B cell (primary cell): Measurements from ENCODE around the gene DLG2. TPM values are rescaled to one million over a fixed set of nuclear protein-coding genes. Genes with fewer than 3 reads are reported as not detected.
"Not testable (repeated sequence)": the region's sequence is repeated elsewhere in the genome, so short reads cannot be mapped to it uniquely, and the experiment has no call there.

ENCODE experiments used
- ATAC-seq: fragments of 200-7000 bp; cut with Tn5 transposase; one replicate; pipeline ENCODE4 v1.10.0; 2021; ENCODE audit warnings: low read depth, mild to moderate bottlenecking, moderate number of reproducible peaks, moderate library complexity
- CTCF ChIA-PET: fragments of 350-600 bp; sonication (Branson Sonifier 250); formaldehyde crosslinking; loops from one replicate; lab custom pipeline; 2021; ENCODE audit warnings: antibody characterized with exemption, inconsistent platforms; lab: Charles Lee
- POLR2A ChIA-PET: fragments of 350-600 bp; sonication (Branson Sonifier 250); formaldehyde crosslinking; loops from one replicate; lab custom pipeline; 2021; ENCODE audit warnings: antibody characterized with exemption; lab: Charles Lee
- DNase-seq: peaks from one replicate; pipeline ENCODE4 v3.0.0; 2013
- H2AFZ ChIP-seq: 2 replicates; pipeline ENCODE4 v1.6.1; 2012; ENCODE audit warnings: mild to moderate bottlenecking, low read depth, low read length; ENCODE audit not compliant: insufficient read depth, poor library complexity, severe bottlenecking
- H3K27ac ChIP-seq, 2 donors: 1 replicate in 1 of 2; 2 replicates in 1 of 2; pipeline ENCODE4 v1.5.1; 2012 to 2013; ENCODE audit warnings: low read length in 2 of 2, mild to moderate bottlenecking in 2 of 2, moderate library complexity in 1 of 2
- H3K27me3 ChIP-seq, 4 experiments: fragments of 200-600 bp in 1 of 4; sonication (generic) in 1 of 4; replicated peaks in 1 of 4; 1 replicate in 2 of 4; 2 replicates in 2 of 4; pipeline versions ENCODE4 v1.6.1 to v1.7.0; 2013 to 2016; ENCODE audit warnings: low read length in 3 of 4, mild to moderate bottlenecking in 2 of 4, mixed read lengths in 1 of 4, moderate library complexity in 1 of 4; ENCODE audit not compliant: insufficient read depth in 4 of 4, control insufficient read depth in 3 of 4; ENCODE audit errors: control extremely low read depth in 1 of 4
- H3K36me3 ChIP-seq, 2 experiments: replicated peaks in 1 of 2; 1 replicate in 1 of 2; 2 replicates in 1 of 2; pipeline versions ENCODE4 v1.6.1 to v1.7.1; 2013; ENCODE audit warnings: low read length in 1 of 2; ENCODE audit not compliant: insufficient read depth in 2 of 2, control insufficient read depth in 1 of 2; ENCODE audit errors: control extremely low read depth in 1 of 2, extremely low read depth in 1 of 2
- H3K4me1 ChIP-seq, 2 donors: fragments of 200-600 bp in 1 of 2; sonication (generic) in 1 of 2; 1 replicate in 1 of 2; 2 replicates in 1 of 2; pipeline versions ENCODE4 v1.5.1 to v1.6.1; 2013 to 2017; ENCODE audit warnings: low read length in 2 of 2; ENCODE audit not compliant: control insufficient read depth in 2 of 2, insufficient read depth in 2 of 2
- H3K4me2 ChIP-seq: replicated peaks from 2 replicates; pipeline ENCODE3; 2012; ENCODE audit warnings: mild to moderate bottlenecking, low read depth, low read length; ENCODE audit not compliant: poor library complexity, severe bottlenecking
- H3K4me3 ChIP-seq, 5 experiments: fragments of 200-600 bp in 1 of 5; sonication (generic) in 1 of 5; 1 replicate in 3 of 5; 2 replicates in 2 of 5; pipeline versions ENCODE4 v1.5.1 to v1.7.0; 2011 to 2016; ENCODE audit warnings: low read length in 4 of 5, mild to moderate bottlenecking in 4 of 5, low read depth in 2 of 5, control low read depth in 1 of 5, moderate library complexity in 1 of 5; ENCODE audit not compliant: insufficient read depth in 1 of 5; ENCODE audit errors: control extremely low read depth in 1 of 5, extremely low read depth in 1 of 5
- H3K79me2 ChIP-seq: fragments of 200-600 bp; sonication (generic); one replicate; pipeline ENCODE4 v1.6.0; 2016; ENCODE audit warnings: low read length; ENCODE audit not compliant: control insufficient read depth, insufficient read depth
- H3K9ac ChIP-seq: fragments of 200-600 bp; sonication (generic); 2 replicates; pipeline ENCODE4 v1.6.1; 2017; ENCODE audit warnings: mild to moderate bottlenecking, low read length, moderate library complexity
- H3K9me3 ChIP-seq, 3 donors: one replicate each; pipeline versions ENCODE4 v1.6.1 to v1.7.1; 2013; ENCODE audit warnings: low read length in 2 of 3; ENCODE audit not compliant: control insufficient read depth in 2 of 3, insufficient read depth in 1 of 3; ENCODE audit errors: control extremely low read depth in 1 of 3
- H4K20me1 ChIP-seq: 2 replicates; pipeline ENCODE4 v1.6.0; 2012; ENCODE audit warnings: mild to moderate bottlenecking, low read length; ENCODE audit not compliant: insufficient read depth, control insufficient read depth, poor library complexity, severe bottlenecking
- H3K27ac Mint-ChIP-seq: one replicate; pipeline ENCODE4 v1.8.0; 2021; ENCODE audit warnings: mixed read lengths
- H3K27me3 Mint-ChIP-seq: one replicate; pipeline ENCODE4 v1.8.0; 2021; ENCODE audit warnings: mixed read lengths
- H3K4me1 Mint-ChIP-seq: one replicate; pipeline ENCODE4 v1.8.0; 2021; ENCODE audit warnings: mixed read lengths
- H3K4me3 Mint-ChIP-seq: one replicate; pipeline ENCODE4 v1.8.0; 2021; ENCODE audit warnings: mixed read lengths
- H3K9me3 Mint-ChIP-seq: one replicate; pipeline ENCODE4 v1.8.0; 2022; ENCODE audit warnings: mixed read lengths; ENCODE audit not compliant: insufficient read depth
- EZH2 ChIP-seq: IDR thresholded peaks from 2 replicates; pipeline ENCODE4 v1.6.1; 2012; ENCODE audit warnings: borderline replicate concordance, low read depth, mild to moderate bottlenecking, moderate library complexity, low read length; ENCODE audit not compliant: insufficient read depth, poor library complexity, severe bottlenecking
- WGBS: methylation state at CpG from one replicate; pipeline ENCODE4 v1.1.5; 2013; ENCODE audit warnings: missing lambda C conversion rate; ENCODE audit not compliant: insufficient coverage; 5-methylcytosine and 5-hydroxymethylcytosine counted together
- intact Hi-C: fragments of 100-400 bp; cut with micrococcal nuclease; formaldehyde crosslinking; loops from one replicate; pipeline ENCODE4 v1.10.0; 2022
- polyA plus RNA-seq: library from polyadenylated mRNA; depleted of rRNA; stranded (reverse); fragments of >200 nt; gene quantifications from 2 replicates; pipeline ENCODE4 v1.2.3, GENCODE V29; 2012
- total RNA-seq, 2 donors: library from RNA; stranded (reverse); fragments of 120-200 nt in 1 of 2; gene quantifications; 1 replicate in 1 of 2; 2 replicates in 1 of 2; pipeline versions ENCODE4 v1.2.3 to v1.2.4, GENCODE V29; 2013 to 2022
- TF ChIP-seq, protein P1 (sequence below): fragments of 200-600 bp; IDR thresholded peaks from one replicate; pipeline ENCODE4 v1.8.0; 2022; ENCODE audit warnings: antibody characterized with exemption, mild to moderate bottlenecking

The DLG2 gene
- total and polyA plus RNA-seq, 2 donors (not counting 1 experiment from before 2014, with no cell fraction given): 0.54 to 5.4 TPM

DNA sequence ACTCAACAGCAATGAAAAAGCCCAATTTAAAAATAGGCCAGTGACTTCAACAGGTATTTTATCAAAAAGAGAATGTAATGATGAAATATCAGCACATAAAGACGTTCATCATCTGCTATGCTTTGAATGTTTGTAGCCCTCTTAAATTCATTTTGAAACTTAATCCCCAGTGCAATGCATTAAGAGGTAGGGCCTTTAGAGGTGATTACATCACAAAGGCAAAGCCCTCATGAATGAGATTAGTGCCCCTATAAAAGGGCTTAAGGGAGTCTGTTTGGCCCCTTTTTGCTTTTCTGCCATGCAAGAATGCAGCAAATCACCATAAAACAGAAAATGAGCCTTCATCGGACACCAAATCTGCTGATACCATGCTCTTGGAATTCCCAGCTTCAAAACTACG is 637.0 kb downstream of the DLG2 start:
- Histone ChIP-seq H3K9ac (no peak overlapping the region), H3K4me3 (no peak overlapping the region), H3K9me3 (peaks cover 0 to 4% (median 0%) of the 10 kb centered on the region in 3 donors), H2AFZ (no peak overlapping the region), H3K27me3 (no peaks in the 10 kb centered on the region), H4K20me1 (no peaks in the 10 kb centered on the region), H3K4me1 (no peaks in the 10 kb centered on the region), H3K79me2 (no peaks in the 10 kb centered on the region), H3K36me3 (no peaks in the 10 kb centered on the region), H3K27ac (no peak overlapping the region), H3K4me2 (no peak overlapping the region)
- no peak for DNase-seq
- Mint-ChIP-seq H3K4me3 (no peak overlapping the region), H3K27ac (no peak overlapping the region), H3K27me3 (no peaks in the 10 kb centered on the region), H3K4me1 (peaks cover 3% of the 10 kb centered on the region), H3K9me3 (peaks cover 3% of the 10 kb centered on the region)
- ChIA-PET POLR2A (no interaction called here), CTCF (no interaction called here)
- no peak for TF ChIP-seq EZH2
- TF ChIP-seq, protein P1, sequence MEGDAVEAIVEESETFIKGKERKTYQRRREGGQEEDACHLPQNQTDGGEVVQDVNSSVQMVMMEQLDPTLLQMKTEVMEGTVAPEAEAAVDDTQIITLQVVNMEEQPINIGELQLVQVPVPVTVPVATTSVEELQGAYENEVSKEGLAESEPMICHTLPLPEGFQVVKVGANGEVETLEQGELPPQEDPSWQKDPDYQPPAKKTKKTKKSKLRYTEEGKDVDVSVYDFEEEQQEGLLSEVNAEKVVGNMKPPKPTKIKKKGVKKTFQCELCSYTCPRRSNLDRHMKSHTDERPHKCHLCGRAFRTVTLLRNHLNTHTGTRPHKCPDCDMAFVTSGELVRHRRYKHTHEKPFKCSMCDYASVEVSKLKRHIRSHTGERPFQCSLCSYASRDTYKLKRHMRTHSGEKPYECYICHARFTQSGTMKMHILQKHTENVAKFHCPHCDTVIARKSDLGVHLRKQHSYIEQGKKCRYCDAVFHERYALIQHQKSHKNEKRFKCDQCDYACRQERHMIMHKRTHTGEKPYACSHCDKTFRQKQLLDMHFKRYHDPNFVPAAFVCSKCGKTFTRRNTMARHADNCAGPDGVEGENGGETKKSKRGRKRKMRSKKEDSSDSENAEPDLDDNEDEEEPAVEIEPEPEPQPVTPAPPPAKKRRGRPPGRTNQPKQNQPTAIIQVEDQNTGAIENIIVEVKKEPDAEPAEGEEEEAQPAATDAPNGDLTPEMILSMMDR: no peak
- no CpG with 5 or more reads among the region's 3 CpGs for WGBS
- no peak for ATAC-seq
- intact Hi-C loops: no loop called here

DNA sequence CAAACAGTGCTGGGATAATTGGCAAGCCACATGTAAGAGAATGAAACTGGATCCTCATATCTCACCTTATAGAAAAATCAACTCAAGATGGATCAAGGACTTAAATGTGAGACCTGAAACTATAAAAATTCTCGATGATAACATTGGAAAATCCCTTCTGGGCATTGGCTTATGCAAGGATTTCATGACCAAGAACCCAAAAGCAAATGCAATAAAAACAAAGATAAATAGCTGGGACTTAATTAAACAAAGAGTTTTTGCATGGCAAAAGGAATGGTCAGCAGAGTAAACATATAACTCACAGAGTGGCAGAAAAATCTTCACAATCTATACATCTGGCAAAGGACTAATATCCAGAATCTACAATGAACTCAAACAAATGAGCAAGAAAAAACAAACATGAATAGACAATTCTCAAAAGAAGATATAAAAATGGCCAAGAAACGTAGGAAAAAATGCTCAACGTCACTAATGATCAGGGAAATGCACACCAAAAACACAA is 639.4 kb downstream of the DLG2 start:
- H3K9me3 Mint-ChIP-seq, H3K27ac ChIP-seq, H3K79me2 ChIP-seq, H2AFZ ChIP-seq, H3K9me3 ChIP-seq, intact Hi-C loops, H3K4me2 ChIP-seq, H3K36me3 ChIP-seq, CTCF ChIA-PET, H3K4me3 ChIP-seq, H3K27me3 Mint-ChIP-seq, H3K27ac Mint-ChIP-seq, H3K9ac ChIP-seq, DNase-seq, H3K4me1 Mint-ChIP-seq, POLR2A ChIA-PET, ATAC-seq, H3K4me3 Mint-ChIP-seq, H4K20me1 ChIP-seq, H3K4me1 ChIP-seq, H3K27me3 ChIP-seq: not testable (repeated sequence)
- 50% methylated on average over 1 of the region's 3 CpGs for WGBS
